ENCODE results near the gene ZNF827.

ZNF827 gene

GRCh38 chr4:145815027-145815612 lies 123.5 kb downstream of the ZNF827 start:
- Histone ChIP-seq H3K9me3 (peaks cover 42% of the 10 kb centered on the region), H3K27me3 (no peaks in the 10 kb centered on the region), H3K27ac (no peak overlapping the region), H3K36me3 (peaks cover 96% of the 10 kb centered on the region), H4K20me1 (no peaks in the 10 kb centered on the region), H3K4me3 (no peak overlapping the region), H3K4me1 (no peaks in the 10 kb centered on the region), H3K9ac (no peak overlapping the region), H3K4me2 (no peak overlapping the region)
- TF ChIP-seq Cebpa-rat (IDR thresholded peaks at IDR 0.05): no peak

- H3K27ac ChIP-seq: no peak overlapping the region
- H3K4me2 ChIP-seq: no peak overlapping the region
- peaks cover 51% of the 10 kb centered on the region for H3K9me3 ChIP-seq
- no peak for TF ChIP-seq Cebpa-rat (IDR thresholded peaks at IDR 0.05)
- H3K4me1 ChIP-seq: no peaks in the 10 kb centered on the region
- H3K4me3 ChIP-seq: no peak overlapping the region
- no peak overlapping the region for H3K9ac ChIP-seq
- no peaks in the 10 kb centered on the region for H4K20me1 ChIP-seq
- H3K36me3 ChIP-seq: peaks cover 96% of the 10 kb centered on the region
- no peaks in the 10 kb centered on the region for H3K27me3 ChIP-seq
These were observed 124.4 kb downstream of the ZNF827 start for GRCh38 chr4:145814246-145814645.

DNA sequence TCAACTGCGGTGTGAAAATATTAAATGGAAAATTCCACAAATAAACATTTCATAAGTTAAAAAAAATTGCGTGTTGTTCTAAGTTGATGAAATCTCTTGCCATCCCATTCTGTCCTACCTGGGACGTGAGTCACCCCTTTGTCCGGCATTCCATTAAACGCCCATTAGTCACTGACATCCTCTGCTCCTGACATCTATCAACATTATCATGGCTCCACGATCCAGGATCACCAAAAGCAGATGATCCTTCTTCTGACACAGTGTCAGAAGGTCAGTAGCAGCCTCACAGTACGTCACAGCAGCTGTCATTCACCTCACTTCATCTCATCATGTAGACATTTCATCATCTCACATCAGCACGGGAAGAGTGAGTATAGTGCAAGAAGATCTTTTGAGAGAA lies 125.7 kb downstream of the ZNF827 start:
- no peak for TF ChIP-seq Cebpa-rat (IDR thresholded peaks at IDR 0.05)
- H3K4me3 ChIP-seq: no peak overlapping the region
- no peak overlapping the region for H3K9ac ChIP-seq
- H3K27me3 ChIP-seq: no peaks in the 10 kb centered on the region
- H3K4me2 ChIP-seq: no peak overlapping the region
- peaks cover 58% of the 10 kb centered on the region for H3K9me3 ChIP-seq
- no peaks in the 10 kb centered on the region for H4K20me1 ChIP-seq
- H3K4me1 ChIP-seq: no peaks in the 10 kb centered on the region
- H3K27ac ChIP-seq: no peak overlapping the region
- H3K36me3 ChIP-seq: peaks cover 98% of the 10 kb centered on the region

- no peaks in the 10 kb centered on the region for H3K4me1 ChIP-seq
- peaks cover 54% of the 10 kb centered on the region for H3K9me3 ChIP-seq
- no peak overlapping the region for H3K9ac ChIP-seq
- TF ChIP-seq Cebpa-rat (IDR thresholded peaks at IDR 0.05): no peak
- H3K4me3 ChIP-seq: no peak overlapping the region
- no peak overlapping the region for H3K27ac ChIP-seq
- no peaks in the 10 kb centered on the region for H4K20me1 ChIP-seq
- no peaks in the 10 kb centered on the region for H3K27me3 ChIP-seq
- peaks cover 79% of the 10 kb centered on the region for H3K36me3 ChIP-seq
- no peak overlapping the region for H3K4me2 ChIP-seq
These were observed 129.6 kb downstream of the ZNF827 start for GRCh38 chr4:145808848-145809512.

DNA sequence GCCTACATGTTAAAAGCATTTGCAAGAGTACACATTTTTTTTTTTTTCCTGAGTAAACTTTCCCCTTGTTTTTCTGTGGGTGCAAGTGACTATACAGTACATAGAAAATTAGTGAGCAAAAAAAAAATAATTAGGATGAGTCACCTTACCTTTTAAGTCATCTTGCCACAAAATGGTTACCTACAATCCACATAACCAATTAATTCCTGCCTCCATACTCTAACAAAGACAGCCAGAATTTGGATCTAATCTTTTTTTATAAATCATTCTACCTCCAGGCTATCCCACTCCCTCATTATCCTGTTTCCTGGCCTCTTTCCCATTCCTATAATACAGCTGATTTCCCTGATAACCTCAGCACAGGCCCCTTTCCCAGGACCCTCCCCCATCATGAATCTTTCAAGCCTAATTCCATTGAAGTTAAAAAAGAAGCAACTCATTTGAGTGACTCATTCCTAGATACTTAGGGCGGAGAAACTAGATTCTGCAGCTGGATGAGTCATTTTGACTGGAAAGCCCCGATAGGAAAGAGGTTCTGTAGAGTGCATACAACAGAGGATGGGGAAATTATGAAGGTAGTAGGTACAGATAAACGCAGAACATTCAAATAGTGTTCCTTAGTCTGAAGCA lies 130.5 kb downstream of the ZNF827 start:
- H3K4me2 ChIP-seq: no peak overlapping the region
- no peaks in the 10 kb centered on the region for H3K27me3 ChIP-seq
- no peak overlapping the region for H3K27ac ChIP-seq
- H3K9ac ChIP-seq: no peak overlapping the region
- no peaks in the 10 kb centered on the region for H4K20me1 ChIP-seq
- H3K4me1 ChIP-seq: no peaks in the 10 kb centered on the region
- peaks cover 46% of the 10 kb centered on the region for H3K9me3 ChIP-seq
- H3K36me3 ChIP-seq: peaks cover 71% of the 10 kb centered on the region
- no peak overlapping the region for H3K4me3 ChIP-seq
- no peak for TF ChIP-seq Cebpa-rat (IDR thresholded peaks at IDR 0.05)

DNA sequence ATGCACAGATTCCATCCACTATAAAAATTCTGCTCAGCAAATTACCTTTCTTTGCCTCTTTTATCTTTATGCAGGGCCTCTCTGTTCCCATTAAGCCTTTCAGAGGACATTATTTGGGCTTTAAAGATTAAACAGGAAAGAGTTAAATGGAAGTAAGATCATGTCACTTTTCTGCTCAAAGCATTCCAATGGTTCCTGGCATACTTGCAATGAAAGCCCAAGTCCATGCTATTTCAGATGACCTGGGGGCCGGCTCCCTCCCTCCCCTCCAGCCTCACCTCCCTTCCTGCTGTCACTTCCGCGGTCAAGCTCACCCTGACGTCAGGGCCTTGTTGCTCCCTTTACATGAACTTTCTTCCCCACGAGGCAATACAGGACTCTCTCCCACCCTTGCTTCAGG lies 133.1 kb downstream of the ZNF827 start:
- no peak overlapping the region for H3K4me2 ChIP-seq
- H3K27me3 ChIP-seq: no peaks in the 10 kb centered on the region
- no peaks in the 10 kb centered on the region for H3K4me1 ChIP-seq

DNA sequence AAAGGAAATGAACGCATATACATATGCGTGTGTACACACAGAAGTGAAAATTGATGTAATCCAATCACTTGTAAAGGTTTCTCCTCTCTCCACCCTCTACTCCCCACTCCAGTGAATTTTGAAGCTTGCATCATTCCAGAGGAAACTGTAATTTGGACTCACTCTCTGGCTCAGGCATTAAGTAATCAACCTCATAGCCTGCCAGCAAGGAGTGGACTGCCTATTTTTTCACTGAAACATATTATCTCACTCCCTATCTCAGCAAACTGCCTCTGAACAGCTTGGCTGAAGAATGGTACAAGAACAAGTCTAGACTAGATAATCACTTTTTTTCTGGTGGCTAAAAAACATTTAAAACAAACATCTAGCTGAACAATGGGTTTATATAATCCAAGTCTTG lies 134.5 kb downstream of the ZNF827 start:
- H3K9me3 ChIP-seq: peaks cover 6% of the 10 kb centered on the region
- H3K9ac ChIP-seq: no peak overlapping the region
- H3K27ac ChIP-seq: no peak overlapping the region
- no peak overlapping the region for H3K4me2 ChIP-seq
- peaks cover 44% of the 10 kb centered on the region for H3K36me3 ChIP-seq
- H4K20me1 ChIP-seq: no peaks in the 10 kb centered on the region
- H3K27me3 ChIP-seq: no peaks in the 10 kb centered on the region
- no peak overlapping the region for H3K4me3 ChIP-seq
- no peaks in the 10 kb centered on the region for H3K4me1 ChIP-seq
- TF ChIP-seq Cebpa-rat (IDR thresholded peaks at IDR 0.05): no peak

More for the DNA sequence above, 133.1 kb downstream of the ZNF827 start:
- no peak for TF ChIP-seq Cebpa-rat (IDR thresholded peaks at IDR 0.05)
- Histone ChIP-seq H3K9ac (no peak overlapping the region), H3K27ac (no peak overlapping the region), H4K20me1 (no peaks in the 10 kb centered on the region), H3K36me3 (peaks cover 48% of the 10 kb centered on the region), H3K4me3 (no peak overlapping the region), H3K9me3 (peaks cover 19% of the 10 kb centered on the region)

DNA sequence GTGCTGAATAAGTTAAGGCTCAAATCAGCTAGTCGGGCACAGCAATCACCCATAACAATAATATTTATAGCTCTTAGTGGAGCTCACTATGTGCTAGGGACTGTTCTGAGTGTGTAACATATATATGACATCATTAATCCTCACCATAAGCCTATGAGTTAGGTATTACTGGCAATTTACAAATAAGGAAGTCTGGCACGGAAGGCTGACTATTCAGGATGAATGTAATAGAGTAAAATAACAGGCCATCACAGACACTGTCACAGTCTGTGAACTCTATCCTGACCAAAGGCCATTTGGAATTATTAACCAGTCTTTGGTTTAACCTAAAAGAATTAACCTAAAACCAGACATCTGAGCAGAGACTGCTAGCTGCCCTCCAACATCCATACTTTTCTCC lies 139.4 kb downstream of the ZNF827 start:
- no peak overlapping the region for H3K27ac ChIP-seq
- no peak overlapping the region for H3K4me2 ChIP-seq
- no peaks in the 10 kb centered on the region for H3K27me3 ChIP-seq
- no peak overlapping the region for H3K4me3 ChIP-seq
- H4K20me1 ChIP-seq: no peaks in the 10 kb centered on the region
- H3K36me3 ChIP-seq: peaks cover 42% of the 10 kb centered on the region
- H3K4me1 ChIP-seq: no peaks in the 10 kb centered on the region
- TF ChIP-seq Cebpa-rat (IDR thresholded peaks at IDR 0.05): no peak
- no peaks in the 10 kb centered on the region for H3K9me3 ChIP-seq
- no peak overlapping the region for H3K9ac ChIP-seq

- H3K4me2 ChIP-seq: no peak overlapping the region
- no peak for TF ChIP-seq Cebpa-rat (IDR thresholded peaks at IDR 0.05)
These were observed 141.3 kb downstream of the ZNF827 start for GRCh38 chr4:145797278-145797677.

DNA sequence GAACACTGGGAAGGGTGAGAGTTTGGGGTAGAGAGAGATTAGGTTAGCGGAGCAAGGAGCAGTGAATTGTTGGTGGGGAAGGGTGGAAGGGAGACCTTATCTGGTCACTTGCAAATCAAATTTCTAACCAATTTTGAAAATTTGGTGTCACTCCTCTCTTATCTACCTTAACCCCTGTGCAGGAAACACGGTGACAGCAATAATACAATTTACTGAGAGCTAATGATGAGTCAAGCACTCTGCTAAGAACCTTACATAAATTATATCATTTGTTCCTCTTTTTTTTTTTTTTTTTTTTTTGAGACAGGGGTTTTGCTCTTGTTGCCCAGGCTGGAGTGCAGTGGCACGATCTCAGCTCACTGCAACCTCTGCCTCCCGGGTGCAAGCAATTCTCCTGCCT lies 142.3 kb downstream of the ZNF827 start:
- Histone ChIP-seq H3K4me1 (no peaks in the 10 kb centered on the region), H3K36me3 (peaks cover 62% of the 10 kb centered on the region), H3K4me3 (no peak overlapping the region), H4K20me1 (no peaks in the 10 kb centered on the region), H3K4me2 (no peak overlapping the region), H3K9me3 (no peaks in the 10 kb centered on the region), H3K27ac (no peak overlapping the region), H3K9ac (no peak overlapping the region), H3K27me3 (no peaks in the 10 kb centered on the region)
- no peak for TF ChIP-seq Cebpa-rat (IDR thresholded peaks at IDR 0.05)

More at GRCh38 chr4:145797278-145797677, 141.3 kb downstream of the ZNF827 start:
- no peak overlapping the region for H3K9ac ChIP-seq
- H3K4me1 ChIP-seq: no peaks in the 10 kb centered on the region
- H3K4me3 ChIP-seq: no peak overlapping the region
- H4K20me1 ChIP-seq: no peaks in the 10 kb centered on the region
- H3K9me3 ChIP-seq: no peaks in the 10 kb centered on the region
- H3K27me3 ChIP-seq: no peaks in the 10 kb centered on the region
- H3K36me3 ChIP-seq: peaks cover 55% of the 10 kb centered on the region
- no peak overlapping the region for H3K27ac ChIP-seq
